GM23338 (cell line): ENCODE data around the gene CD28. TPM values are rescaled to one million over a fixed set of nuclear protein-coding genes. Genes with fewer than 3 reads are reported as not detected.

Experiments
- ATAC-seq: fragments of 200-7000 bp; cut with Tn5 transposase; 3 replicates; pipeline ENCODE4 v1.9.1; 2020
- DNase-seq: peaks from one replicate; pipeline ENCODE4 v3.0.0-alpha.2; 2015; ENCODE audit warnings: low spot score
- H2AFZ ChIP-seq: fragments of 200-600 bp; sonication (generic); 2 replicates; pipeline ENCODE4 v1.8.0; 2016; ENCODE audit warnings: antibody characterized with exemption, mild to moderate bottlenecking, moderate library complexity
- H3F3A ChIP-seq: fragments of 200-600 bp; sonication (generic); replicated peaks from 2 replicates; pipeline ENCODE4 v1.8.0; 2017; ENCODE audit warnings: antibody characterized with exemption, mixed run types, low read depth
- H3K27ac ChIP-seq: fragments of 200-600 bp; sonication (generic); 2 replicates; pipeline ENCODE4 v1.6.1; 2016; ENCODE audit warnings: low read depth
- H3K27me3 ChIP-seq: fragments of 200-600 bp; sonication (generic); 2 replicates; pipeline ENCODE4 v1.8.0; 2016; ENCODE audit warnings: mild to moderate bottlenecking, mixed run types, moderate library complexity; ENCODE audit not compliant: insufficient read depth
- H3K36me3 ChIP-seq: fragments of 200-600 bp; sonication (generic); 2 replicates; pipeline ENCODE4 v1.8.0; 2016; ENCODE audit warnings: mild to moderate bottlenecking; ENCODE audit not compliant: insufficient read depth
- H3K4me1 ChIP-seq: fragments of 200-600 bp; sonication (generic); 2 replicates; pipeline ENCODE4 v1.8.0; 2016; ENCODE audit warnings: mild to moderate bottlenecking, moderate library complexity; ENCODE audit not compliant: insufficient read depth
- H3K4me2 ChIP-seq: fragments of 200-600 bp; sonication (generic); 2 replicates; pipeline ENCODE4 v1.7.1; 2017; ENCODE audit warnings: mixed run types
- H3K4me3 ChIP-seq: fragments of 200-600 bp; sonication (generic); 2 replicates; pipeline ENCODE4 v1.6.1; 2016; ENCODE audit warnings: mixed run types
- H3K79me2 ChIP-seq: fragments of 200-600 bp; sonication (generic); replicated peaks from 2 replicates; pipeline ENCODE4 v1.8.0; 2017; ENCODE audit warnings: mild to moderate bottlenecking; ENCODE audit not compliant: insufficient read depth
- H3K9me2 ChIP-seq: fragments of 200-600 bp; sonication (generic); 2 replicates; pipeline ENCODE4 v1.8.0; 2017; ENCODE audit not compliant: insufficient read depth
- H4K20me1 ChIP-seq: fragments of 200-600 bp; sonication (generic); replicated peaks from 2 replicates; pipeline ENCODE4 v1.8.0; 2017; ENCODE audit warnings: mild to moderate bottlenecking; ENCODE audit not compliant: insufficient read depth
- H3K27ac Mint-ChIP-seq: 2 replicates; pipeline ENCODE4 v1.8.0; 2020; ENCODE audit warnings: inconsistent platforms, mild to moderate bottlenecking, moderate library complexity, mixed read lengths
- H3K27me3 Mint-ChIP-seq: 3 replicates; pipeline ENCODE4 v1.8.0; 2022; ENCODE audit warnings: low read depth, mild to moderate bottlenecking, moderate library complexity, mixed read lengths, inconsistent platforms; ENCODE audit not compliant: insufficient read depth, poor library complexity
- H3K36me3 Mint-ChIP-seq: 3 replicates; pipeline ENCODE4 v1.8.0; 2021; ENCODE audit warnings: low read depth, mild to moderate bottlenecking, inconsistent platforms, moderate library complexity, mixed read lengths
- H3K4me1 Mint-ChIP-seq: 3 replicates; pipeline ENCODE4 v1.8.0; 2020; ENCODE audit warnings: mild to moderate bottlenecking, inconsistent platforms, mixed read lengths
- H3K4me3 Mint-ChIP-seq: 3 replicates; pipeline ENCODE4 v1.8.0; 2021; ENCODE audit warnings: moderate library complexity, mild to moderate bottlenecking, inconsistent platforms, mixed read lengths
- H3K9me3 Mint-ChIP-seq: 3 replicates; pipeline ENCODE4 v1.8.0; 2020; ENCODE audit warnings: moderate library complexity, mild to moderate bottlenecking, inconsistent platforms, mixed read lengths
- CREB1 ChIP-seq: fragments of 250-450 bp; sonication (Bioruptor Pico); IDR thresholded peaks from 2 replicates; pipeline ENCODE4 v1.5.0; 2020; ENCODE audit warnings: low read depth, mild to moderate bottlenecking, moderate library complexity
- EZH2 ChIP-seq: fragments of 200-600 bp; sonication (generic); IDR thresholded peaks from one replicate; pipeline ENCODE4 v1.8.0; 2017; ENCODE audit warnings: antibody characterized with exemption, mild to moderate bottlenecking, low read depth; ENCODE audit not compliant: unreplicated experiment
- EZH2phosphoT487 ChIP-seq: fragments of 200-600 bp; sonication (generic); IDR thresholded peaks from one replicate; pipeline ENCODE4 v1.8.1; 2018; ENCODE audit warnings: antibody characterized with exemption; ENCODE audit not compliant: unreplicated experiment
- JUNB ChIP-seq: IDR thresholded peaks from one replicate; pipeline ENCODE4 v1.6.1; 2016; ENCODE audit warnings: antibody characterized with exemption; ENCODE audit not compliant: unreplicated experiment
- NANOG ChIP-seq: IDR thresholded peaks from 2 replicates; pipeline ENCODE4 v1.6.1; 2016; ENCODE audit warnings: antibody characterized with exemption, borderline replicate concordance
- POLR2AphosphoS5 ChIP-seq: IDR thresholded peaks from 2 replicates; pipeline ENCODE4 v1.6.1; 2016; ENCODE audit warnings: antibody characterized with exemption, low read depth
- STAT1 ChIP-seq: IDR thresholded peaks from one replicate; pipeline ENCODE4 v1.6.1; 2016; ENCODE audit warnings: antibody characterized with exemption; ENCODE audit not compliant: unreplicated experiment
- ZNF114 ChIP-seq: fragments of 250-450 bp; sonication (Bioruptor Pico); IDR thresholded peaks from 2 replicates; pipeline ENCODE4 v1.5.0; 2020; ENCODE audit warnings: mild to moderate bottlenecking, moderate library complexity
- ZNF331 ChIP-seq: fragments of 250-450 bp; sonication (Bioruptor Pico); IDR thresholded peaks from 2 replicates; pipeline ENCODE4 v1.5.0; 2020; ENCODE audit warnings: low read depth, mild to moderate bottlenecking, moderate library complexity
- polyA plus RNA-seq: library from polyadenylated mRNA; unstranded; fragments of >200 nt; fragmentation: Nextera tagmentation; extraction: Ambion mirVana; gene quantifications from 2 replicates; pipeline ENCODE4 v1.2.1, GENCODE V29; 2016
- total RNA-seq: library from RNA; depleted of rRNA; stranded (reverse); fragments of >200 nt; shearing (Covaris generic); gene quantifications from 2 replicates; pipeline ENCODE4 v1.2.3, GENCODE V29; 2014
- TF ChIP-seq, protein P1 (sequence below), 2 experiments: fragments of 200-600 bp in 1 of 2; sonication (generic) in 1 of 2; conservative IDR thresholded peaks; 2 replicates each; pipeline versions ENCODE4 v1.5.1 to v1.6.1; 2016 to 2017; ENCODE audit warnings: antibody characterized with exemption in 2 of 2, low read depth in 2 of 2, mild to moderate bottlenecking in 2 of 2, moderate library complexity in 1 of 2
- TF ChIP-seq, protein P2 (sequence below): fragments of 250-450 bp; sonication (Bioruptor Pico); IDR thresholded peaks from 2 replicates; pipeline ENCODE4 v1.5.0; 2020; ENCODE audit warnings: mild to moderate bottlenecking, moderate library complexity
- TF ChIP-seq, protein P3 (sequence below): IDR thresholded peaks from one replicate; pipeline ENCODE4 v1.6.1; 2018; ENCODE audit warnings: antibody characterized with exemption; ENCODE audit not compliant: unreplicated experiment
- TF ChIP-seq, protein P4 (sequence below): IDR thresholded peaks from 2 replicates; pipeline ENCODE4 v1.6.1; 2016; ENCODE audit warnings: antibody characterized with exemption

Gene CD28
- total and polyA plus RNA-seq, 2 experiments from 2014 or later: not detected

DNA sequence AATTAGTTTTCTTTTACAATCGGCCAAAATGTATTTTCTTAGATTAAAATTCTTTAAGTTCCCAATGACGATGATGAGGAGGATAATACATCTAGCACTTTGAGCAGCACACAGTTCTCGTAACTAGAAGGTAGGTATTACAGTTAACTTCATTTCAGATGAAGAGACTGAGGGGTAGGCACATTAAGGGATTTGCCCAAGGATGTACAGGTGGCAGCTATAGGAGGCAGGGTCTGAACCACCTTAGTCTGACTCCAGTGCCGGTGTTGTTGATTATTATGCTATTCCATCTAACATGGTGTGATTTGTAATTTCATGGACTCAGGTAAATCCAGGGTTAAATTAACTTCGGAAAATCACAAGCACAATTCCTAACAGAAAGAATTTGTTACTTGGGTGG, 1.1 kb downstream of the CD28 start:
- H3K9me3 Mint-ChIP-seq: no peaks in the 10 kb centered on the region; the same call in 2 of the 3 replicates

More for the DNA sequence above, 1.1 kb downstream of the CD28 start:
- Histone ChIP-seq H3F3A (no peaks in the 10 kb centered on the region), H3K36me3 (no peaks in the 10 kb centered on the region), H3K79me2 (no peaks in the 10 kb centered on the region), H3K9me2 (no peaks in the 10 kb centered on the region; the same call in 1 of the 2 replicates), H3K4me3 (no peak overlapping the region), H3K27ac (no peak overlapping the region), H3K27me3 (no peaks in the 10 kb centered on the region), H4K20me1 (no peaks in the 10 kb centered on the region), H2AFZ (no peak overlapping the region), H3K4me1 (no peaks in the 10 kb centered on the region), H3K4me2 (no peak overlapping the region)
- ATAC-seq (no peak), DNase-seq (no peak)
- H3K27ac Mint-ChIP-seq: no peak overlapping the region
- peaks cover 4% of the 10 kb centered on the region for H3K27me3 Mint-ChIP-seq
- no peaks in the 10 kb centered on the region for H3K36me3 Mint-ChIP-seq
- H3K4me3 Mint-ChIP-seq: no peak overlapping the region
- TF ChIP-seq CREB1 (CRISPR knock-in tag): no peak
- TF ChIP-seq, protein P1, sequence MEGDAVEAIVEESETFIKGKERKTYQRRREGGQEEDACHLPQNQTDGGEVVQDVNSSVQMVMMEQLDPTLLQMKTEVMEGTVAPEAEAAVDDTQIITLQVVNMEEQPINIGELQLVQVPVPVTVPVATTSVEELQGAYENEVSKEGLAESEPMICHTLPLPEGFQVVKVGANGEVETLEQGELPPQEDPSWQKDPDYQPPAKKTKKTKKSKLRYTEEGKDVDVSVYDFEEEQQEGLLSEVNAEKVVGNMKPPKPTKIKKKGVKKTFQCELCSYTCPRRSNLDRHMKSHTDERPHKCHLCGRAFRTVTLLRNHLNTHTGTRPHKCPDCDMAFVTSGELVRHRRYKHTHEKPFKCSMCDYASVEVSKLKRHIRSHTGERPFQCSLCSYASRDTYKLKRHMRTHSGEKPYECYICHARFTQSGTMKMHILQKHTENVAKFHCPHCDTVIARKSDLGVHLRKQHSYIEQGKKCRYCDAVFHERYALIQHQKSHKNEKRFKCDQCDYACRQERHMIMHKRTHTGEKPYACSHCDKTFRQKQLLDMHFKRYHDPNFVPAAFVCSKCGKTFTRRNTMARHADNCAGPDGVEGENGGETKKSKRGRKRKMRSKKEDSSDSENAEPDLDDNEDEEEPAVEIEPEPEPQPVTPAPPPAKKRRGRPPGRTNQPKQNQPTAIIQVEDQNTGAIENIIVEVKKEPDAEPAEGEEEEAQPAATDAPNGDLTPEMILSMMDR (conservative IDR thresholded peaks at IDR 0.05; ENCODE audit: low read depth in 2 of 2): no peak
- TF ChIP-seq JUNB: no peak
- TF ChIP-seq EZH2: no peak
- TF ChIP-seq ZNF331 (CRISPR knock-in tag): no peak
- no peak for TF ChIP-seq ZNF114 (CRISPR knock-in tag)
- no peak for TF ChIP-seq EZH2phosphoT487
- TF ChIP-seq, protein P2, sequence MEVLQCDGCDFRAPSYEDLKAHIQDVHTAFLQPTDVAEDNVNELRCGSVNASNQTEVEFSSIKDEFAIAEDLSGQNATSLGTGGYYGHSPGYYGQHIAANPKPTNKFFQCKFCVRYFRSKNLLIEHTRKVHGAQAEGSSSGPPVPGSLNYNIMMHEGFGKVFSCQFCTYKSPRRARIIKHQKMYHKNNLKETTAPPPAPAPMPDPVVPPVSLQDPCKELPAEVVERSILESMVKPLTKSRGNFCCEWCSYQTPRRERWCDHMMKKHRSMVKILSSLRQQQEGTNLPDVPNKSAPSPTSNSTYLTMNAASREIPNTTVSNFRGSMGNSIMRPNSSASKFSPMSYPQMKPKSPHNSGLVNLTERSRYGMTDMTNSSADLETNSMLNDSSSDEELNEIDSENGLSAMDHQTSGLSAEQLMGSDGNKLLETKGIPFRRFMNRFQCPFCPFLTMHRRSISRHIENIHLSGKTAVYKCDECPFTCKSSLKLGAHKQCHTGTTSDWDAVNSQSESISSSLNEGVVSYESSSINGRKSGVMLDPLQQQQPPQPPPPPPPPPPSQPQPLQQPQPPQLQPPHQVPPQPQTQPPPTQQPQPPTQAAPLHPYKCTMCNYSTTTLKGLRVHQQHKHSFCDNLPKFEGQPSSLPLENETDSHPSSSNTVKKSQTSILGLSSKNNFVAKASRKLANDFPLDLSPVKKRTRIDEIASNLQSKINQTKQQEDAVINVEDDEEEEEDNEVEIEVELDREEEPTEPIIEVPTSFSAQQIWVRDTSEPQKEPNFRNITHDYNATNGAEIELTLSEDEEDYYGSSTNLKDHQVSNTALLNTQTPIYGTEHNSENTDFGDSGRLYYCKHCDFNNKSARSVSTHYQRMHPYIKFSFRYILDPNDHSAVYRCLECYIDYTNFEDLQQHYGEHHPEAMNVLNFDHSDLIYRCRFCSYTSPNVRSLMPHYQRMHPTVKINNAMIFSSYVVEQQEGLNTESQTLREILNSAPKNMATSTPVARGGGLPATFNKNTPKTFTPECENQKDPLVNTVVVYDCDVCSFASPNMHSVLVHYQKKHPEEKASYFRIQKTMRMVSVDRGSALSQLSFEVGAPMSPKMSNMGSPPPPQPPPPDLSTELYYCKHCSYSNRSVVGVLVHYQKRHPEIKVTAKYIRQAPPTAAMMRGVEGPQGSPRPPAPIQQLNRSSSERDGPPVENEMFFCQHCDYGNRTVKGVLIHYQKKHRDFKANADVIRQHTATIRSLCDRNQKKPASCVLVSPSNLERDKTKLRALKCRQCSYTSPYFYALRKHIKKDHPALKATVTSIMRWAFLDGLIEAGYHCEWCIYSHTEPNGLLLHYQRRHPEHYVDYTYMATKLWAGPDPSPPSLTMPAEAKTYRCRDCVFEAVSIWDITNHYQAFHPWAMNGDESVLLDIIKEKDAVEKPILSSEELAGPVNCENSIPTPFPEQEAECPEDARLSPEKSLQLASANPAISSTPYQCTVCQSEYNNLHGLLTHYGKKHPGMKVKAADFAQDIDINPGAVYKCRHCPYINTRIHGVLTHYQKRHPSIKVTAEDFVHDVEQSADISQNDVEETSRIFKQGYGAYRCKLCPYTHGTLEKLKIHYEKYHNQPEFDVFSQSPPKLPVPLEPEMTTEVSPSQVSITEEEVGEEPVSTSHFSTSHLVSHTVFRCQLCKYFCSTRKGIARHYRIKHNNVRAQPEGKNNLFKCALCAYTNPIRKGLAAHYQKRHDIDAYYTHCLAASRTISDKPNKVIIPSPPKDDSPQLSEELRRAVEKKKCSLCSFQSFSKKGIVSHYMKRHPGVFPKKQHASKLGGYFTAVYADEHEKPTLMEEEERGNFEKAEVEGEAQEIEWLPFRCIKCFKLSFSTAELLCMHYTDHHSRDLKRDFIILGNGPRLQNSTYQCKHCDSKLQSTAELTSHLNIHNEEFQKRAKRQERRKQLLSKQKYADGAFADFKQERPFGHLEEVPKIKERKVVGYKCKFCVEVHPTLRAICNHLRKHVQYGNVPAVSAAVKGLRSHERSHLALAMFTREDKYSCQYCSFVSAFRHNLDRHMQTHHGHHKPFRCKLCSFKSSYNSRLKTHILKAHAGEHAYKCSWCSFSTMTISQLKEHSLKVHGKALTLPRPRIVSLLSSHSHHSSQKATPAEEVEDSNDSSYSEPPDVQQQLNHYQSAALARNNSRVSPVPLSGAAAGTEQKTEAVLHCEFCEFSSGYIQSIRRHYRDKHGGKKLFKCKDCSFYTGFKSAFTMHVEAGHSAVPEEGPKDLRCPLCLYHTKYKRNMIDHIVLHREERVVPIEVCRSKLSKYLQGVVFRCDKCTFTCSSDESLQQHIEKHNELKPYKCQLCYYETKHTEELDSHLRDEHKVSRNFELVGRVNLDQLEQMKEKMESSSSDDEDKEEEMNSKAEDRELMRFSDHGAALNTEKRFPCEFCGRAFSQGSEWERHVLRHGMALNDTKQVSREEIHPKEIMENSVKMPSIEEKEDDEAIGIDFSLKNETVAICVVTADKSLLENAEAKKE (CRISPR knock-in tag): no peak
- TF ChIP-seq, protein P3, sequence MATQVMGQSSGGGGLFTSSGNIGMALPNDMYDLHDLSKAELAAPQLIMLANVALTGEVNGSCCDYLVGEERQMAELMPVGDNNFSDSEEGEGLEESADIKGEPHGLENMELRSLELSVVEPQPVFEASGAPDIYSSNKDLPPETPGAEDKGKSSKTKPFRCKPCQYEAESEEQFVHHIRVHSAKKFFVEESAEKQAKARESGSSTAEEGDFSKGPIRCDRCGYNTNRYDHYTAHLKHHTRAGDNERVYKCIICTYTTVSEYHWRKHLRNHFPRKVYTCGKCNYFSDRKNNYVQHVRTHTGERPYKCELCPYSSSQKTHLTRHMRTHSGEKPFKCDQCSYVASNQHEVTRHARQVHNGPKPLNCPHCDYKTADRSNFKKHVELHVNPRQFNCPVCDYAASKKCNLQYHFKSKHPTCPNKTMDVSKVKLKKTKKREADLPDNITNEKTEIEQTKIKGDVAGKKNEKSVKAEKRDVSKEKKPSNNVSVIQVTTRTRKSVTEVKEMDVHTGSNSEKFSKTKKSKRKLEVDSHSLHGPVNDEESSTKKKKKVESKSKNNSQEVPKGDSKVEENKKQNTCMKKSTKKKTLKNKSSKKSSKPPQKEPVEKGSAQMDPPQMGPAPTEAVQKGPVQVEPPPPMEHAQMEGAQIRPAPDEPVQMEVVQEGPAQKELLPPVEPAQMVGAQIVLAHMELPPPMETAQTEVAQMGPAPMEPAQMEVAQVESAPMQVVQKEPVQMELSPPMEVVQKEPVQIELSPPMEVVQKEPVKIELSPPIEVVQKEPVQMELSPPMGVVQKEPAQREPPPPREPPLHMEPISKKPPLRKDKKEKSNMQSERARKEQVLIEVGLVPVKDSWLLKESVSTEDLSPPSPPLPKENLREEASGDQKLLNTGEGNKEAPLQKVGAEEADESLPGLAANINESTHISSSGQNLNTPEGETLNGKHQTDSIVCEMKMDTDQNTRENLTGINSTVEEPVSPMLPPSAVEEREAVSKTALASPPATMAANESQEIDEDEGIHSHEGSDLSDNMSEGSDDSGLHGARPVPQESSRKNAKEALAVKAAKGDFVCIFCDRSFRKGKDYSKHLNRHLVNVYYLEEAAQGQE: no peak
- TF ChIP-seq NANOG: no peak
- TF ChIP-seq POLR2AphosphoS5: no peak
- TF ChIP-seq STAT1: no peak
- TF ChIP-seq, protein P4, sequence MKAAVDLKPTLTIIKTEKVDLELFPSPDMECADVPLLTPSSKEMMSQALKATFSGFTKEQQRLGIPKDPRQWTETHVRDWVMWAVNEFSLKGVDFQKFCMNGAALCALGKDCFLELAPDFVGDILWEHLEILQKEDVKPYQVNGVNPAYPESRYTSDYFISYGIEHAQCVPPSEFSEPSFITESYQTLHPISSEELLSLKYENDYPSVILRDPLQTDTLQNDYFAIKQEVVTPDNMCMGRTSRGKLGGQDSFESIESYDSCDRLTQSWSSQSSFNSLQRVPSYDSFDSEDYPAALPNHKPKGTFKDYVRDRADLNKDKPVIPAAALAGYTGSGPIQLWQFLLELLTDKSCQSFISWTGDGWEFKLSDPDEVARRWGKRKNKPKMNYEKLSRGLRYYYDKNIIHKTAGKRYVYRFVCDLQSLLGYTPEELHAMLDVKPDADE: no peak
- H3K4me1 Mint-ChIP-seq: no peaks in the 10 kb centered on the region
